HG02678 (cell line): ENCODE measurements around the gene LIN7C.

ENCODE experiments used
- ATAC-seq: cut with Tn5 transposase; IDR thresholded peaks from one replicate; pipeline ENCODE4 v1.9.1; 2021; ENCODE audit warnings: mild to moderate bottlenecking, moderate library complexity; ENCODE audit not compliant: unreplicated experiment

The LIN7C gene

GRCh38 chr11:27471589-27472397 lies 34.8 kb downstream of the LIN7C start:
- ATAC-seq, result peak; percentile 48

- ATAC-seq, result no peak
These were observed 35.6 kb downstream of the LIN7C start for GRCh38 chr11:27470826-27471588.

GRCh38 chr11:27470166-27470565 lies 36.4 kb downstream of the LIN7C start:
- no peak for ATAC-seq

GRCh38 chr11:27468995-27469695 lies 37.4 kb downstream of the LIN7C start:
- no peak for ATAC-seq

- ATAC-seq, result no peak
These were observed 38.2 kb downstream of the LIN7C start for GRCh38 chr11:27468209-27468994.

GRCh38 chr11:27467181-27467913 lies 39.2 kb downstream of the LIN7C start:
- ATAC-seq, result no peak

- no peak for ATAC-seq
These were observed 40.2 kb downstream of the LIN7C start for GRCh38 chr11:27466363-27466762.

GRCh38 chr11:27465629-27466028 lies 40.9 kb downstream of the LIN7C start:
- no peak for ATAC-seq

- no peak for ATAC-seq
These were observed 41.7 kb downstream of the LIN7C start for GRCh38 chr11:27464909-27465308.

GRCh38 chr11:27464289-27464696 lies 42.3 kb downstream of the LIN7C start:
- ATAC-seq, result no peak

- ATAC-seq, result no peak
These were observed 44.0 kb downstream of the LIN7C start for GRCh38 chr11:27462543-27462942.

- no peak for ATAC-seq
These were observed 46.2 kb downstream of the LIN7C start for GRCh38 chr11:27460158-27460978.

- no peak for ATAC-seq
These were observed 47.4 kb downstream of the LIN7C start for GRCh38 chr11:27459191-27459590.

GRCh38 chr11:27458182-27458581 lies 48.4 kb downstream of the LIN7C start:
- no peak for ATAC-seq

- ATAC-seq, result no peak
These were observed 49.7 kb downstream of the LIN7C start for GRCh38 chr11:27456795-27457329.

GRCh38 chr11:27456140-27456794 lies 50.3 kb downstream of the LIN7C start:
- ATAC-seq, result no peak

GRCh38 chr11:27455667-27456066 lies 50.9 kb downstream of the LIN7C start:
- no peak for ATAC-seq

GRCh38 chr11:27453701-27454100 lies 52.9 kb downstream of the LIN7C start:
- ATAC-seq, result no peak
